RWPE1 (cell line): ENCODE measurements around the gene SRPK2.

ENCODE experiments used
- CTCF ChIA-PET: fragments of 350-600 bp; sonication (Branson Sonifier 250); formaldehyde crosslinking; extraction: SDS; loops from one replicate; lab custom pipeline; 2021; lab: Yijun Ruan, JAX
- POLR2A ChIA-PET: fragments of 400-600 bp; formaldehyde crosslinking; extraction: SDS; loops from one replicate; lab custom pipeline; 2020; ENCODE audit warnings: antibody characterized with exemption; ENCODE audit not compliant: low non-redundant PET; lab: Yijun Ruan, JAX
- DNase-seq: peaks from one replicate; pipeline ENCODE4 v3.0.0; 2012; ENCODE audit warnings: low spot score
- H3K27ac ChIP-seq: fragments of 450-650 bp; 2 replicates; pipeline ENCODE4 v1.5.1; 2017
- CTCF ChIP-seq: fragments of 450-650 bp; conservative IDR thresholded peaks from 2 replicates; pipeline ENCODE4 v1.5.1; 2017; ENCODE audit warnings: low read depth, mild to moderate bottlenecking

The SRPK2 gene

GRCh38 chr7:105127179-105127578 is 261.5 kb downstream of the SRPK2 start:
- ChIA-PET CTCF (interaction anchor here (0.6 kb wide), 1 partner anchor 12 kb away, joined by 3 read pairs; no protein-coding TSS in a partner anchor), POLR2A (no interaction called here)
- H3K27ac ChIP-seq, result no peak overlapping the region
- no peak for DNase-seq
- no peak for TF ChIP-seq CTCF

DNA sequence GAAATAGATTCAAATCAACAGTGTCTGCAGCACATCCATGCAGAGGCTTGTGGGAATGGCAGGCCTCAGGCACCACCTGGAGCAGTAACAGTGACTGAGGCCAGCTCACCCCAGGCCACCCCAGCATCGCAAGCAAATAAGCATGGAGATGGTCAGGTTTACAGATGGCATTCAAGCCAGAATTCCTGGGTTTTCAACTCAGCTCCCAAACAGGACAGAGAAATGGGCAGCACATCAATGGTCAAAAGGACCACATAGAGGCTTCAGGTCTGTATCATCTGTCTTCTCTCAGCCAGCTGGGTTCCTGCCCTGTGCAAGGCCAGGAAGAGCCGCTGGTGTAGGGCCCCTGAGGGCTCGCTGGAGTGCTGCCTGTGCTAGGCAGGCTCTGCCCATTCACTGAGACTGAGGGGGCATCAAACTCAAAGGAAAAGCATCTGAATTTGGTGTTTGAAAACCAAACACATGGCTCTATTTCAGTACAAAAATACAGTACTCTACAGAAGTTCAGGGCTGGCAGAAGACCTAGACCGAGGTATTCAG is 262.2 kb downstream of the SRPK2 start:
- CTCF ChIA-PET, result no interaction called here
- peak overlapping the region; percentile 20; the same call in 1 of the 2 replicates for H3K27ac ChIP-seq
- no peak for TF ChIP-seq CTCF
- no peak for DNase-seq
- POLR2A ChIA-PET, result no interaction called here

GRCh38 chr7:105125745-105126144 is 263.0 kb downstream of the SRPK2 start:
- POLR2A ChIA-PET, result no interaction called here

GRCh38 chr7:105122619-105123018 is 266.1 kb downstream of the SRPK2 start:
- ChIA-PET POLR2A (no interaction called here), CTCF (no interaction called here)
- no peak for DNase-seq
- no peak overlapping the region for H3K27ac ChIP-seq
- no peak for TF ChIP-seq CTCF

More at GRCh38 chr7:105125745-105126144, 263.0 kb downstream of the SRPK2 start:
- no peak overlapping the region for H3K27ac ChIP-seq
- CTCF ChIA-PET, result no interaction called here
- TF ChIP-seq CTCF, result no peak
- DNase-seq, result no peak

DNA sequence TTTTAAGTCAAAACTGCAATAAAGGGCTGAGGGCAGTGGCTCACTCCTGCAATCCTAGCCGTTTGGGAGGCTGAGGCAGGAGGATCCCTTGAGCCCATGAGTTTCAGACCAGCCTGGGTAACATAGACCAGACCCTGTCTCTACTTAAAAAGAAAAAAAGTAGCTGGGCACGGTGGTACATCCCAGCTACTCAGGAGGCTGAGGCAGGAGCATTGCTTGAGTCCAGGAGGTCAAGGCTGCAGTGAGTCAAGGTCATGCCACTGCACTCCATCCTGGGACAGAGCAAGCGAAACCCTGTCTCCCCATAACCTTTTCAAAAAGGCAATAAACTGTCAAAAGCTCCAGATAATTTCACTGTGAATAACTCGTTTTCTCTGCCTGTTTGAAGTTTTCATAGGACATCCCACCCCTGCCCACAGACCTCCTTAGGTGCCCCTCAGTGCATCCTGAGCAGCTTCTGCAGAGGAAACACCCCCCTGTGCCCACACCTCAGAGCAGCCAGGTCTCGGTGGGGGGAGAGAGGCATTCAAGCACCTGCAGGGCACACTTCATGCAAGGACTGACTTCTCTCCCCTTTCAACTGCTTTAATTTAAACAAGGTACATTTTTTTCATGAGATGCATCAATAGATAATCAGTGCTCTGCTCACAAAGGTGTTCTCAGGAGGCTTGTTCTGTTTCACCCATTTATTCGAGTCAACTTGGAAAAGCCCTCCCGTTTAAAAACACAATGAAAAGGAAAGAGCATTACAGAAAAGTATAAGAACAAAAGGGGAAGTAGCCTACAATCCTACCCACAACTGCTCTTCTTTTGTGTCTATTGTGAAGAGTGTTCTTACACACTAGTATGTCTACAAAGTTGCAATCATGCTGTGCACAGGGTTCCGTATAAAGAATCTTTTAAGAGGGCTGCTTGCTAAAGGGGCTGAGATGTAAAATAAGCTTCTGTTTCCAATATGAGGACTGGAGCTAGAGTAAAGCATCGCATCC is 269.8 kb downstream of the SRPK2 start:
- POLR2A ChIA-PET, result no interaction called here
- CTCF ChIA-PET, result interaction anchor here (0.6 kb wide), 1 partner anchor 13 kb away, joined by 4 read pairs; no protein-coding TSS in a partner anchor

More for the DNA sequence above, 269.8 kb downstream of the SRPK2 start:
- no peak for DNase-seq
- TF ChIP-seq CTCF, result no peak
- peak overlapping the region; percentile 4; the same call in 1 of the 2 replicates for H3K27ac ChIP-seq
